HG02623 (cell line): ENCODE results near the gene GLMP.

Experiments used
- ATAC-seq: cut with Tn5 transposase; IDR thresholded peaks from one replicate; pipeline ENCODE4 v1.9.1; 2021; ENCODE audit warnings: moderate library complexity; ENCODE audit not compliant: unreplicated experiment

GLMP gene

DNA sequence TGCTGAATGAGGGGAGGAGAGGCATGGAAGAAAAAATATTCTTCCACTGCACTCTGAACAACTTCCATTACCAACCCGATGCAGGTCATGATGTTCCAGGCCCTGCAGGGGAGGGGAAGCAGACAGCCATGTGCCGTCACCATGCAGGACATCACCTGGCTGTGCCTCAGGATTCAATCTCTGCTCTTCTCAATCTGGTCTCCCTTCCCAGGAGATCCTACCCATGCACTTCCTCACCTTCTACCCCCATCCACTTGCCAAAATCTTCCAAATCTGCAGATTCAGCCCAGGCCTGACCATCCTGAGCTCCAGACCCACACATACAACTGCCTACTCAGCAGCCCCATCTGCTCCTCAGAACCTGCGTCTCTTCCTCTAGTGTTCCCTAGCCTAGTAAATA, 41.8 kb downstream of the GLMP start:
- ATAC-seq = no peak

GRCh38 chr1:156251527-156251926, 44.0 kb downstream of the GLMP start:
- ATAC-seq = no peak

DNA sequence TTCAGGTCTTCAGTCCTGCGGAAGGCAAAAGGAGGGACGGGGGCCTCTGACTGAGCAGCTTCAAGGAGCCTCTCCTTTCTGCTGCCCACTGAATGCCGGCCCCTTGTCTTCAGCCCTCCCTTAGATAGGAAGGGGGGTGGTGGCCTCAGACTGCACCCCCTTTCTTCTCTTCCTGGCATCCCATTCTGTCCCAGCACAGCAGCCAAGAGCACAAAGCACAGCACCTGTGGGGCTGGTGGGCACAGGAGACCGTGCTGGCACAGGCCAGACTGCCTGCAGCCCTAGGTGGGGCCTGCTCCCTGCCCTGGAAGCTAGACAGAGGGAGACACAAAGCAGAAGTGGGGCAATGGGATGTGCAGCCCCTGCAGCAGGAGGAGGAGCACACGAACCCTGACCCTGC, 45.9 kb downstream of the GLMP start:
- no peak for ATAC-seq

DNA sequence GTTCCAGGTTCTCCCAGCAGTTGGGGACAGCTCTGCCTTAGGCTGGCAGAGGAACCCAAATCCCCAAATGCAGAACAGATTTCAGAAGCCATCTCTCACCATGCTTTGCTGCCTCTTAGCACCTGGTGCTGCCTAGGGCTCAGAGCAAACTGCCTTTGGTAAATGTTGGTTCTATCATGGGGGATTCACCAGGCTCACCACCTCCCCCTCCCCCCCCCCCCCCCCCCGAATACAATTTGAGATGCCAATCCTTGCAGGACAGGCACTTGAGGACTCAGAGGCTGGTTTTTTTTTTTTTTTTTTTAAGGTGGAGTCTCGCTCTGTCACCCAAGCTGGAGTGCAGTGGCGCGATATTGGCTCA, 47.2 kb downstream of the GLMP start:
- no peak for ATAC-seq

GRCh38 chr1:156247460-156248322, 47.8 kb downstream of the GLMP start, which contains the start of gene PAQR6:
TSS of gene PAQR6 (minus strand) at chr1:156248056. CDS start at chr1:156246731, 1,325 bp downstream.
- ATAC-seq = no peak

GRCh38 chr1:156246781-156247459, 48.6 kb downstream of the GLMP start:
- no peak for ATAC-seq

- no peak for ATAC-seq
Measured at GRCh38 chr1:156246241-156246780, 49.2 kb downstream of the GLMP start.

GRCh38 chr1:156245451-156246232, 49.8 kb downstream of the GLMP start:
- no peak for ATAC-seq

- ATAC-seq = no peak
Measured at GRCh38 chr1:156244712-156245111, 50.8 kb downstream of the GLMP start.

- ATAC-seq = no peak
Measured at GRCh38 chr1:156244126-156244525, 51.4 kb downstream of the GLMP start.

DNA sequence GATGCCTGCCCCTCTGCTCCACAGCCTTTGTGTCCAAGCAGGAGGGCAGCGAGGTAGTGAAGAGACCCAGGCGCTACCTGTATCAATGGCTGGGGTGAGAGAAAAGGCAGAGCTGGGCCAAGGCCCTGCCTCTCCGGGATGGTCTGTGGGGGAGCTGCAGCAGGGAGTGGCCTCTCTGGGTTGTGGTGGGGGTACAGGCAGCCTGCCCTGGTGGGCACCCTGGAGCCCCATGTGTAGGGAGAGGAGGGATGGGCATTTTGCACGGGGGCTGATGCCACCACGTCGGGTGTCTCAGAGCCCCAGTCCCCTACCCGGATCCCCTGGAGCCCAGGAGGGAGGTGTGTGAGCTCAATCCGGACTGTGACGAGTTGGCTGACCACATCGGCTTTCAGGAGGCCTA, 52.7 kb downstream of the GLMP start:
- ATAC-seq = no peak
